Measurements from ENCODE around the gene RAF1.
A peak's percentile ranks its signal among the peaks of the same experiment; 100 is the strongest.

The RAF1 gene

DNA sequence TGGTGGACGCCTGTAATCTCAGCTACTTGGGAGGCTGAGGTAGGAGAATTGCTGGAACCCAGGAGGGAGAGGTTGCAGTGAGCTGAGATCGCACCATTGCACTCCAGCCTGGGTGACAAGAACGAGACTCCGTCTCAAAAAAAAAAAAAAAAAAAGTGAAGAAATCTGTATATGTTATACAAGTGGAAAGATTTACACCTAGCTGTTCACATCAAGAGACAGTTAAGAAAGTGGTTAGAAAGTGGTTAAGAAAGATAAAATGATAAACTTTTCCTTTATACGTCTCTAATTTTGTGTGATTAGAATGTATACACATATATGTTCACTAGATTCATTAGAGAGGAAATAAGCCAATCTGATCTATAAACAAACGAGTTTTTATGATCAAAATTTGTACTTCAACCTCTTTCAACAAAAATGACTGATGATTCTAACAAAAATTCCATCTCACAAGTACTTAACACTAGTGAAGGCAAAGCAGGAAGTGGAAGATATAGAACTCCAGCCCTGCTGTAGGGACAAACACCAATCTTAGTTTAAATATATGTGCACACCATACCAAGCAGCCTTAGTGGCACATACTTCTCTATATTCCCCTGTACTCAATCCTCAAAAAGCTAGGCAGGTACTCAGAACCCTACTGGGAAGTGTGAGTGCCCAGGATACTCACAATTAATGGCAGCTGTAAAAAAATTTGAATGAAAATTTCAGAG lies 51.2 kb downstream of the RAF1 start:
- FAIRE-seq, result no peak
- no peak for DNase-seq (ENCODE audit: insufficient read length, low spot score)
- TF ChIP-seq POU2F2 (IDR thresholded peaks at IDR 0.05; ENCODE audit: low read depth, low read length) (no peak), TAF1 (IDR thresholded peaks at IDR 0.05; ENCODE audit: low read depth, low read length) (no peak), POLR2A (IDR thresholded peaks at IDR 0.05; ENCODE audit: low read depth, low read length) (no peak), SPI1 (IDR thresholded peaks at IDR 0.05; ENCODE audit: low read depth, low read length) (no peak), PAX5 (IDR thresholded peaks at IDR 0.05; ENCODE audit: insufficient read depth, low read length, severe bottlenecking) (no peak), POLR2AphosphoS5 (IDR thresholded peaks at IDR 0.05; ENCODE audit: low read depth, low read length) (no peak)

- TF ChIP-seq POLR2A (IDR thresholded peaks at IDR 0.05; ENCODE audit: low read depth, low read length) (no peak), TAF1 (IDR thresholded peaks at IDR 0.05; ENCODE audit: low read depth, low read length) (no peak), POLR2AphosphoS5 (IDR thresholded peaks at IDR 0.05; ENCODE audit: low read depth, low read length) (no peak), PAX5 (IDR thresholded peaks at IDR 0.05; ENCODE audit: insufficient read depth, low read length, severe bottlenecking) (no peak), SPI1 (IDR thresholded peaks at IDR 0.05; ENCODE audit: low read depth, low read length) (no peak), POU2F2 (IDR thresholded peaks at IDR 0.05; ENCODE audit: low read depth, low read length) (no peak)
- FAIRE-seq, result no peak
- no peak for DNase-seq (ENCODE audit: insufficient read length, low spot score)
Observed at GRCh38 chr3:12611117-12611516, 52.8 kb downstream of the RAF1 start.

DNA sequence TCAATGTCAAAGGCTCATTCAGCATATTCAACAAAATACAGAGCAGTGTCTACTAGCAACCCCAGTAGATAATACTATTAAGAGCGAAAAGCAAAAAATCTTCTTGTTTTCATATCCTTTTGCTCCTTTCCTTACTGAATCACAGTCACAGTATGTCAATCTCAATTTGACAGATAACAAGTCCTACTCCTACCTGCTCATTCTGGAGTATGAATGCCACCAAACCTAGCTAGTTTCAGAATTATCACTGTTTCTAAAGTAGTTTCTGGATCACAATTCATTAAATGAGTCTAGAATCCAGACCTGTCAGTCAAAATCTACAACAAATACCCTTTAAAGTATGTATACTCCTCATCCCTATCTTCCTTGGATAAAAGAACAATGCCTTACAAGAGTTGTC lies 55.5 kb downstream of the RAF1 start:
- DNase-seq (ENCODE audit: insufficient read length, low spot score), result no peak
- TF ChIP-seq TAF1 (IDR thresholded peaks at IDR 0.05; ENCODE audit: low read depth, low read length), result no peak
- TF ChIP-seq POU2F2 (IDR thresholded peaks at IDR 0.05; ENCODE audit: low read depth, low read length), result no peak
- TF ChIP-seq POLR2A (IDR thresholded peaks at IDR 0.05; ENCODE audit: low read depth, low read length), result no peak
- no peak for TF ChIP-seq POLR2AphosphoS5 (IDR thresholded peaks at IDR 0.05; ENCODE audit: low read depth, low read length)
- TF ChIP-seq SPI1 (IDR thresholded peaks at IDR 0.05; ENCODE audit: low read depth, low read length), result no peak
- TF ChIP-seq PAX5 (IDR thresholded peaks at IDR 0.05; ENCODE audit: insufficient read depth, low read length, severe bottlenecking), result no peak
- FAIRE-seq, result peak; percentile 31

- DNase-seq (ENCODE audit: insufficient read length, low spot score) (no peak), FAIRE-seq (no peak)
- no peak for TF ChIP-seq PAX5 (IDR thresholded peaks at IDR 0.05; ENCODE audit: insufficient read depth, low read length, severe bottlenecking)
- TF ChIP-seq POLR2A (IDR thresholded peaks at IDR 0.05; ENCODE audit: low read depth, low read length), result no peak
- no peak for TF ChIP-seq POLR2AphosphoS5 (IDR thresholded peaks at IDR 0.05; ENCODE audit: low read depth, low read length)
- TF ChIP-seq POU2F2 (IDR thresholded peaks at IDR 0.05; ENCODE audit: low read depth, low read length), result no peak
Observed at GRCh38 chr3:12603969-12604368, 59.9 kb downstream of the RAF1 start.

DNA sequence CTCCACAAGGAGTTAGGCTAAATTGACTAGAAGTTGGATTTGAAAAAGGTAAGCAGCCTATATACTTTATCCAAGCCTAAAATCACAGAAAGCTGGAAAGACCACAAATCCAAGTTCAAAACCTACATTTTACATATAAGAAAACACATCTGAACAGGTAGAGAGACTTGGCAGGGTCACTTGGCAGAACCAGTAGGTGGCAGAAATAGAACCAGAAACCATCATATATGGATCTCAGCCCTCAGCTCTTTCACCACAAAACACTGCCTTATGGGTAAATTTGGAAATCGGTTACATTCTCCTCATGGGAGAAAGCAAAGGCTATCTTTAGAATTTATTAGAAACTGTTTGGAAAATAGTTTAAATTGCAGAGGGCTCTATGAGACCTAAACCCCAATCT lies 62.8 kb downstream of the RAF1 start:
- no peak for FAIRE-seq
- DNase-seq (ENCODE audit: insufficient read length, low spot score), result no peak

DNA sequence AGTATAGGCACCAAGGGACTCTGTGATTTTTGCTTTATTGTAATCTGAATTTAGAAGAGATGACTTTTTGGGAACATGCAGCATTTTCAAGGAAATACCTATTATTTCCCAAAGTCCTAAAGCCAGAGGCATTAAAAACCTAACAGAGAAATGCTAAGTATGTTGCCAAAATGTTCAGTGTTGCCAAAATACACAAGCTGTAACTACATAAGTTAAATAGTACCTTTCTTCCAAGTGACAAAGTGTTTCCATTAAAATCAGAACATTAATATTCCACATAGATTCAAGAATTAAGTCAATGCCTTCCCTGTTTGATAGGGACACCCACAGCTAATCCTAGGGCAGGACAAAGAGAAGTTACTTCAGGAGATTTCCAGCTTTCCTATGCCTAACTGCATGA lies 65.0 kb downstream of the RAF1 start:
- DNase-seq (ENCODE audit: insufficient read length, low spot score) (no peak), FAIRE-seq (no peak)
- no peak for TF ChIP-seq POLR2AphosphoS5 (IDR thresholded peaks at IDR 0.05; ENCODE audit: low read depth, low read length)
- no peak for TF ChIP-seq TAF1 (IDR thresholded peaks at IDR 0.05; ENCODE audit: low read depth, low read length)
- TF ChIP-seq POU2F2 (IDR thresholded peaks at IDR 0.05; ENCODE audit: low read depth, low read length), result no peak
- TF ChIP-seq PAX5 (IDR thresholded peaks at IDR 0.05; ENCODE audit: insufficient read depth, low read length, severe bottlenecking), result no peak
- no peak for TF ChIP-seq SPI1 (IDR thresholded peaks at IDR 0.05; ENCODE audit: low read depth, low read length)
- TF ChIP-seq POLR2A (IDR thresholded peaks at IDR 0.05; ENCODE audit: low read depth, low read length), result no peak

More for the DNA sequence above, 62.8 kb downstream of the RAF1 start:
- TF ChIP-seq POLR2A (IDR thresholded peaks at IDR 0.05; ENCODE audit: low read depth, low read length), result no peak
- TF ChIP-seq SPI1 (IDR thresholded peaks at IDR 0.05; ENCODE audit: low read depth, low read length), result no peak
- TF ChIP-seq PAX5 (IDR thresholded peaks at IDR 0.05; ENCODE audit: insufficient read depth, low read length, severe bottlenecking), result no peak
- no peak for TF ChIP-seq POLR2AphosphoS5 (IDR thresholded peaks at IDR 0.05; ENCODE audit: low read depth, low read length)
- TF ChIP-seq TAF1 (IDR thresholded peaks at IDR 0.05; ENCODE audit: low read depth, low read length), result no peak
- TF ChIP-seq POU2F2 (IDR thresholded peaks at IDR 0.05; ENCODE audit: low read depth, low read length), result no peak

DNA sequence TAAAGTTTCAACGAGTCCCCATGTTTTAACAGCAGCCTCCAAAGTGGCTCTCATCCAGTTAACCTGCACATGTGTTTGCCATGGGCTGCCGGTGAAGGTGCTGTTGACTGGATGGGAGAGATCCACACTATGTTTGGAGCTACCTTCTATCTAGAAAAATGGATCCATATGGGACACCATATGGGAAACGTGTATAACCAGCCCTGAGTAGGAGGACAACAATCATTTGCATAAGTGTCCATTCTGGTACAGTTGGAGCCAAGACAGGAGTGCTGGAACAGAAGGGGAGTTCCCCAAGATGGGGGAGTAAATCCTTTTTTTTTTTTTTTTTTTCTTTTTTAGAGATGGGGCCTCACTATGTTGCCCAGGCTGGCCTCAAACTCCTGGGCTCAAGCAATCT lies 70.4 kb downstream of the RAF1 start:
- FAIRE-seq (no peak), DNase-seq (ENCODE audit: insufficient read length, low spot score) (no peak)
- no peak for TF ChIP-seq POLR2AphosphoS5 (IDR thresholded peaks at IDR 0.05; ENCODE audit: low read depth, low read length)

- TF ChIP-seq POLR2AphosphoS5 (IDR thresholded peaks at IDR 0.05; ENCODE audit: low read depth, low read length) (no peak), TAF1 (IDR thresholded peaks at IDR 0.05; ENCODE audit: low read depth, low read length) (no peak), PAX5 (IDR thresholded peaks at IDR 0.05; ENCODE audit: insufficient read depth, low read length, severe bottlenecking) (no peak), SPI1 (IDR thresholded peaks at IDR 0.05; ENCODE audit: low read depth, low read length) (no peak), POLR2A (IDR thresholded peaks at IDR 0.05; ENCODE audit: low read depth, low read length) (no peak), POU2F2 (IDR thresholded peaks at IDR 0.05; ENCODE audit: low read depth, low read length) (no peak)
- DNase-seq (ENCODE audit: insufficient read length, low spot score), result no peak
- FAIRE-seq, result no peak
Observed at GRCh38 chr3:12591997-12592715, 71.8 kb downstream of the RAF1 start.

DNA sequence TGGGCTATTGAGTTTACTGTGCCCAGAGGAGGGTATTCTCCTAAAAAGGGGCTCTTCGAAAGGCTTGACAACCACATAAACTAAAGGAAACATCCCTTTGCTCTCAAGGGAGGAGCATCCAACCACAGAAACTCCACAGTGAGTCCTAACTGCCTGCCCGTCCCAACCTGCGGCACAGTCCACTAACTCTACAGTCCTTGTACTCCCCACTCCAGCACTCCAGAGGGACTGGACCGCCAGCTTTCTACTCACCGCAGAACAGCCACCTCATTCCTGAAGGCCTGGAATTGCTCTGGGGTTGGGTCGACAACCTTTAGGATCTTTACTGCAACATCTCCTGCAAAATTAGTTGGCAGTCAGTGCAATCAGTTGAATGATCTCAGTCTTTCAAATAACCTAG lies 72.5 kb downstream of the RAF1 start:
- FAIRE-seq (no peak), DNase-seq (ENCODE audit: insufficient read length, low spot score) (no peak)
- TF ChIP-seq SPI1 (IDR thresholded peaks at IDR 0.05; ENCODE audit: low read depth, low read length), result no peak
- no peak for TF ChIP-seq TAF1 (IDR thresholded peaks at IDR 0.05; ENCODE audit: low read depth, low read length)
- TF ChIP-seq POLR2A (IDR thresholded peaks at IDR 0.05; ENCODE audit: low read depth, low read length), result no peak
- no peak for TF ChIP-seq POLR2AphosphoS5 (IDR thresholded peaks at IDR 0.05; ENCODE audit: low read depth, low read length)
- TF ChIP-seq POU2F2 (IDR thresholded peaks at IDR 0.05; ENCODE audit: low read depth, low read length), result no peak
- no peak for TF ChIP-seq PAX5 (IDR thresholded peaks at IDR 0.05; ENCODE audit: insufficient read depth, low read length, severe bottlenecking)

All from GM12891 (cell line).